GM12873 (cell line): ENCODE data around the gene GM2A.

ENCODE experiments used
- TF ChIP-seq, protein P1 (sequence below): IDR thresholded peaks from 2 replicates; pipeline ENCODE4 v1.5.1; 2012; ENCODE audit warnings: low read depth, mild to moderate bottlenecking, moderate library complexity, low read length, control low read depth; ENCODE audit not compliant: insufficient read depth; ENCODE audit errors: missing control alignments

The GM2A gene

DNA sequence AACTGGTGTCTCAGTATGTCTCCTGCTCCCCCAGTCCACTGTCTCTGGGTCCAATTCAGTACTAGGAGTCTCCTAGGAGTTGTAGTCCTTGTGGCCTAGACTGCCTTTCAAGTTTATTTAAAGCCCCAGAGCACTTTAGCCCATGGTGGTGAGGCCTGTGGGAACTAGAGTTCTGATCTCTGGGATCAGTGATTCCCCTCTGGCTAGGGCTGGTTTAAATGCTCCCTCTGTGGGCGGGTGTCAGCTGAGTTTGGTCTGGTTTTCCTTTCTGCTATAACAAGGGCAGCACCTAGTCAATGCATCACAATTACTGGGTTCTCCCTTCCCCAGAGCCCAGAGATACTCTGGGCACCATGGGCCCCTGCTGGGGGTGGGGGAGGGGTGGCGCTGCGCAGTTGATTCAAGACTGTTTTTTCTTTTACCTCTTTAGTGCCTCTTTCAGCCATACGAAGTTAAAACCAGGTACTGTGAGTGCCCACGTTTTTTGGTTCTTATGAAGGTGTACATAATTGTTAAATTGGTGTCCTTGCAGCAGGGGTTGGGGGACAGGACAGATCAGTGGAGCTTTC is 59.9 kb downstream of the GM2A start:
- TF ChIP-seq, protein P1, sequence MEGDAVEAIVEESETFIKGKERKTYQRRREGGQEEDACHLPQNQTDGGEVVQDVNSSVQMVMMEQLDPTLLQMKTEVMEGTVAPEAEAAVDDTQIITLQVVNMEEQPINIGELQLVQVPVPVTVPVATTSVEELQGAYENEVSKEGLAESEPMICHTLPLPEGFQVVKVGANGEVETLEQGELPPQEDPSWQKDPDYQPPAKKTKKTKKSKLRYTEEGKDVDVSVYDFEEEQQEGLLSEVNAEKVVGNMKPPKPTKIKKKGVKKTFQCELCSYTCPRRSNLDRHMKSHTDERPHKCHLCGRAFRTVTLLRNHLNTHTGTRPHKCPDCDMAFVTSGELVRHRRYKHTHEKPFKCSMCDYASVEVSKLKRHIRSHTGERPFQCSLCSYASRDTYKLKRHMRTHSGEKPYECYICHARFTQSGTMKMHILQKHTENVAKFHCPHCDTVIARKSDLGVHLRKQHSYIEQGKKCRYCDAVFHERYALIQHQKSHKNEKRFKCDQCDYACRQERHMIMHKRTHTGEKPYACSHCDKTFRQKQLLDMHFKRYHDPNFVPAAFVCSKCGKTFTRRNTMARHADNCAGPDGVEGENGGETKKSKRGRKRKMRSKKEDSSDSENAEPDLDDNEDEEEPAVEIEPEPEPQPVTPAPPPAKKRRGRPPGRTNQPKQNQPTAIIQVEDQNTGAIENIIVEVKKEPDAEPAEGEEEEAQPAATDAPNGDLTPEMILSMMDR, result no peak

DNA sequence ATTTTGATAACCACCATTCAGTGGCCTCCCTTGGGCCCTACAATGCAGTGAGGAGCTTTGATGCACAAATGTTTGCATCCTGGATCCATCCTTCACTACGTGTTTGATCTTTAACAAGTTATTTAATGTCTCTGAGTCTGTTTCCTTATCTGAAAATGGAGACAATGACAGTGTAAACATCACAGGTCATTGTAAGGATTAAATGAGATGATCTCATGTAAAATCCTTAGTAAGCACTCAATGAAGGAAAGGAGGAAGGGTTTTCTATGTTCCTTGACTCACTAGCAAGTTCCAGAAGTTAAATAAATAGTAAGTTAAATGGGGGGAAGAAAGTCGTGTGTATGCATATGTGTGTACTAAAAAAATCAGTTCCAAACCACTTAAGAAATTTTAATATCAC is 60.4 kb downstream of the GM2A start:
- TF ChIP-seq, protein P1, result no peak

DNA sequence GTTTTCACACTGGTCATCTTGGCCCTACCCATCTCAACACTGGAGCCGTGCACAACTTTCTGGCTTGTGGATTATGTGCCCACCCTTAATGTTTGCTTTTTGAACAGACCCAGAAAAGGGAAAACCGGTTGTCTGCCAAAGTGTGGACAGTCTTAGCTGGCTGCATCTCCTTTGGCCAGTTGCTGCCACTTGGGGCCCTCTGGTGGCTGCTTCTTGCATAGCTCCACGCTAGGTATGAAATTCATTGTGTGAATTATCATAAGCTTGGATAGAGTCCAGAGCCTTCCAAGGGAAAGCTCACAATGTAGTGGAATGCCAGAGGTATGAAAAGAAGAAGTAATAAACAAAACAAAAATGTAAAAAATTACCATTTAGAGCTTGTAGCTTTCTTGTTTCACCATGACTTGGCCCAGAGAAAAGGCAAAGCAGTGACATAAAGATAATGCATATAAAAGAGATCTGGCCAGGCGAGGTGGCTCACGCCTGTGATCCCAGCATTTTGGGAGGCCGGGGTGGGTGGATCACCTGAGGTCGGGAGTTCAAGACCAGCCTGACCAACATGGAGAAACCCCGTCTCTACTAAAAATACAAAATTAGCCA is 63.1 kb downstream of the GM2A start:
- TF ChIP-seq, protein P1, result peak; percentile 95

DNA sequence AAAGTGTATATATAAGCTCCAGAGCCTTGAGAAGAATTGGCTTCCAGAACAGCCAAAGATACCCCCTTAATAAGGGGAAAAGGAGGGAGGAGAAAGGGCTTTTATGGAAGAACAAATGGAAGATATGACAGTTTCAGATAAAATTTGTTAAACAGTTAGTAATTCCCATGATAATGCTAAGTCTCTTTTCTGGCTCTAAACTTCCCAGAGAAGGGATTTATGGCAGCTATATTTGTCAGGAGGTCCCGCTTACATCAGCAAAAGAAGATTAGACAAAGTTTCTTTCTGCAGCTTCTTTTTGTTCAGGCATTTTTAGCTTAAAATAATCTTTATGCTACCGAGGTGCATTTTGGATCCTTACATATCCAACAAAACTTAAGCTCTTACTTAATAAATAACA is 64.9 kb downstream of the GM2A start:
- TF ChIP-seq, protein P1, result no peak

DNA sequence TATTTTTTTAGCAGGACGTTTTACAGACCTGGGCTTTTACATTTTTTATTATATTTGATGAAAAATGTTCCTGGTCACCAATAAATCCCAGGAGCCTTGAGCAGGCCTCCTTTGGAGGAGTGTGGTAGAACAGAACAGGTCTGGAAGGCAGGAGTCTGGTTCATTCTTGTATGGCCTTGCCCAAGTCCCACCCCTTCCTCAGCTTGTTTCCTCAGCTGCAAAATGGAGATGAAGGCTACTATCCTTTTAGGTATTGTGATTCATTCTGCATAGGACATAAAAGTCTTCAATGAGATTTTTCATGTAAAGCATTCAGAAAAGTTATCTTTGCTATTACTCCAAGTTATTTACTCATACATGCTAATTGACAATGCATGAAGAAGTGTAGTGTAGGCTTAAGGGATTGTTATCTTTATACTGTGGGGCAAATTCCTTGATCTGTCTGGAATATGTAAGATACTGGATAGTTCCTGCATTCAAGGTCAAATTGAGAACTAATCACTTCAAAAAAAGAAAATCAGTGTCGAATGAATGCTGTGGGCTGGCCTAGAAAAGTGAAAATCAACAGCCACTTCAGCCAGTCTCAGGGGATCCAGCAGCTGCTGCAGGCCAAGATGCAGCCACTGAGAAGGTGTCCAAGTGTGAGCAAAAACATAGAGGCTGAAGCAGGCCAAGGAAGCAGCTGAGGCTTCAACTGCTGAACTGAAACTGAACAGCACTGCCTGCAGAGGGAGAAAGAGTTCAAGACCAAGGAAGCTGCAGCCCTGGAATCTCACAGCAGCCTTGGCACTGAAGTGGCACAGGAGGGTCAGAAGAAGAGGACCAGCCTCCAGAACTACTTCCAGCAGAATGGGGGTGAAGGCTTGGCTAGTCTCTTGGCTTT is 66.1 kb downstream of the GM2A start:
- TF ChIP-seq, protein P1, result peak; percentile 38
